ENCODE data around the gene CABLES2.

The CABLES2 gene

DNA sequence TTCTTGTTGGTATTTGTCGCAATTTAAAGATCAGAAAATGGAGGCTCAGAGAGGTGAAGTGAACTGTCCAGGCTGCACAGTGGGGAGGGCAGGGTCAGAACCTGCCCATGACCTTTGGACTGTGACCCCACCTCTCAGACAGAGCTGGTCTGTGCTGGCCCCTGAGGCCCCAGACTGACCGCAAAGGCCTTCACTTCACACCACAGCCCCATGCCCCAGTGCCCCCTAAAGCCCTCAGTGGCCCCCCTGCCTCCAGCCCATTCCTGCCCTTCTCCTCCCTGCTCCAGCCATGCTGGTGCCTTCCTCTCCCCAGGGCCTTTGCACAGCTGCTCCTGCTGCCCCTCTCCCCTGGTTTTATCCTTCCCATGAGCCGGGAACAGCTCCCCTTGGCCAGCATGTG is 29.6 kb upstream of the CABLES2 start:
- DNase-seq (ENCODE audit: low read depth): no peak
- in situ Hi-C loops (cut with HindIII; ENCODE audit: low sequenced_read_pairs): no loop called here
- TF ChIP-seq, protein P1, sequence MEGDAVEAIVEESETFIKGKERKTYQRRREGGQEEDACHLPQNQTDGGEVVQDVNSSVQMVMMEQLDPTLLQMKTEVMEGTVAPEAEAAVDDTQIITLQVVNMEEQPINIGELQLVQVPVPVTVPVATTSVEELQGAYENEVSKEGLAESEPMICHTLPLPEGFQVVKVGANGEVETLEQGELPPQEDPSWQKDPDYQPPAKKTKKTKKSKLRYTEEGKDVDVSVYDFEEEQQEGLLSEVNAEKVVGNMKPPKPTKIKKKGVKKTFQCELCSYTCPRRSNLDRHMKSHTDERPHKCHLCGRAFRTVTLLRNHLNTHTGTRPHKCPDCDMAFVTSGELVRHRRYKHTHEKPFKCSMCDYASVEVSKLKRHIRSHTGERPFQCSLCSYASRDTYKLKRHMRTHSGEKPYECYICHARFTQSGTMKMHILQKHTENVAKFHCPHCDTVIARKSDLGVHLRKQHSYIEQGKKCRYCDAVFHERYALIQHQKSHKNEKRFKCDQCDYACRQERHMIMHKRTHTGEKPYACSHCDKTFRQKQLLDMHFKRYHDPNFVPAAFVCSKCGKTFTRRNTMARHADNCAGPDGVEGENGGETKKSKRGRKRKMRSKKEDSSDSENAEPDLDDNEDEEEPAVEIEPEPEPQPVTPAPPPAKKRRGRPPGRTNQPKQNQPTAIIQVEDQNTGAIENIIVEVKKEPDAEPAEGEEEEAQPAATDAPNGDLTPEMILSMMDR (IDR thresholded peaks at IDR 0.05; ENCODE audit: low read depth, low read length, missing control alignments): no peak
- no peak overlapping the region for H3K4me3 ChIP-seq (ENCODE audit: low read depth, low read length)

DNA sequence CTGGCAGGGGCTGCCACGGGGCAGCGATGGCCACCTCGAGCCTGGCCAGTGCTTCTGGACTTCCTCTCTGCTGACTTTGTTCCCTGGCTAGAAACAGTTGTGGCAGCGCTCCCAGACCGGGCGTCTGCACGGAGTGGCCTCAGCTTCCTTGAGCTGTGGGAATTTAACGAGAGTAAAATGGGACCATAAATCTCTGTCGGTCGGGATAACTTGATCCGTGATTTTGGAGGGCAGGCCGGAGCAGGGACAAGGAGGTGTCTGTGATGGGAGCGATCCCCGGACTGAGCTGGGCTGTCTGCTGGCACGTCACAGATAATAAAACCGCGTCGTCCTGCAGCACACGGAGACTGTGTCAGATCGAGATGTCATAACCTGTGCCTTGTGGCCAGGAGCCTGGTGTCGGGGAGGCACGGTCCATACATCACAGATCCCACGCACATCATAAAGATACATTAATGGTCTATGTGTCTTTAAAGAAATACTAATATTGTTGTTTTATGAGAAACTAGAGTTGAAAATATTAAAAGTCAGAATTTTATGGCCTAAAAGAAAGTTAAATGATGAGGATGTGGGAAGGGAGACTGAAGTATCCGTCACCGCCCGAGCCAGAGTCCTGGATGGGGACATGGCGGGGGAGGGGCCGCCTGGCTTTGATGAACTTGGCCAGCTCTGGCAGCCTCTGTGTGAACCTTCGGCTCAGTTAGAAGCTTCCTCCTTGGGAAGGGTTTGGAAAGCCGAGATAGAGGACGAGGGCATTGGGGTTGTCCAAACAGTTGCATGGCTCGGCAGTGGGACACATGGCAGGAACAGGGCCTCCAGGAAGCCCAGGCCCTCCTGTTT is 26.8 kb upstream of the CABLES2 start:
- in situ Hi-C loops (cut with HindIII; ENCODE audit: low sequenced_read_pairs): loop anchor here (5.0 kb wide), 1 partner anchor 108 kb away; no protein-coding TSS in a partner anchor
- DNase-seq (ENCODE audit: low read depth): no peak
- TF ChIP-seq, protein P1 (IDR thresholded peaks at IDR 0.05; ENCODE audit: low read depth, low read length, missing control alignments): no peak
- H3K4me3 ChIP-seq (ENCODE audit: low read depth, low read length): no peak overlapping the region

DNA sequence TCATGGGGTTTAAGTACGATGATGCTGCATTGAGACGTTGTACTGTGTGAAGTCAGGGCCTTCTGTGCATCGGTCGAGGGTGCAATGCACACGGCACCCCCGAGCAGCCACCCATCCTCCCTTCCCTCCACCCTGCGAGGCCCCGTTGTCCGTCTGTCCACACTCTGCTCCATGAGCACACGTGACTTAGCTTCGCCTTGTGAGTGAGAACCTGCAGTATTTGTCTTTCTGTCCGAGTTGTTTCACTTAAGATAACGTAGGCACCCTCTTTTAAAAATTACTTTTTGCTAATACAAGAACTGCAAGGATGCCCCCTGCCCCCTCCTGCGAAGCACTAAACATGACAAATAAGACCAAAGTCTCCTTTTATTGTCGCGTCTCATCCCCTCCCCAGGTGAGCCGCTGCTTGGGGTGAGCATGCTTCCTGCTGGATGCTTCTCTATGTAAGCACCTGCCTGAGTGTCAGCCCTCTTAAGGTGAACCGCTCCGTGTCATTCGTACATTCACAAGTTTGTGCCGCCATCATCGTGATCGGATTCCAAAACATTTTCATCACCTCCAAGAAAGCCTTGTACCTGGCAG is 23.9 kb upstream of the CABLES2 start:
- in situ Hi-C loops (cut with HindIII; ENCODE audit: low sequenced_read_pairs): loop anchor here (5.0 kb wide), 1 partner anchor 111 kb away; no protein-coding TSS in a partner anchor
- DNase-seq (ENCODE audit: low read depth): no peak
- TF ChIP-seq, protein P1 (IDR thresholded peaks at IDR 0.05; ENCODE audit: low read depth, low read length, missing control alignments): no peak
- H3K4me3 ChIP-seq (ENCODE audit: low read depth, low read length): no peak overlapping the region

DNA sequence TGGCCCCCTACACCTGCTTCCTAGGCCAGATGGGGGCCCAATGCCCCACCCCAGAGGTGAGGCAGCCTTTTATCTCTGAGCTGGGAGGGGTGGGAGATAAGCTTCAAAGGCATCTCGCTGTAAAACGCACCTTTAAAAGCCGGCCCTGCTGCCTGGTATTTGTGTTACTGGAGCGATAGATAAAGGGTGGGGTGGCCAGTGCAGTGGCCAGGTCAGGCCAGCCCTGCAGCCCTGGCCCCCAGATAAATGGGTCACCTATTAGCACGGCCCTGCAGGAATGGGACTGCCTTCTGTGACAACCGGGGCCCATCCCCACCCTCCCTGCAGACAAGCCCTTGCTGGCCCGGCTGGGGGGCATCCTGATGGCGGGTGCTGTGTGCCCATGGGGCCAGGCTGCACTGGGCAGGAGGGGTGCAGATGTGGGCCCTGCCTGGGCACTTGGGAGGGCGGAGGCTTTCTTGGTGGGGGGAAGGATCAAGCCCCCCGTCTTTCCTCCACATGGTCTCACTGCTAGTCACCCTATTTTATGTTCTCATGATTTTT is 23.3 kb upstream of the CABLES2 start:
- no peak overlapping the region for H3K4me3 ChIP-seq (ENCODE audit: low read depth, low read length)
- TF ChIP-seq, protein P1 (IDR thresholded peaks at IDR 0.05; ENCODE audit: low read depth, low read length, missing control alignments): no peak
- in situ Hi-C loops (cut with HindIII; ENCODE audit: low sequenced_read_pairs): loop anchor here (5.0 kb wide), 1 partner anchor 112 kb away; no protein-coding TSS in a partner anchor

DNA sequence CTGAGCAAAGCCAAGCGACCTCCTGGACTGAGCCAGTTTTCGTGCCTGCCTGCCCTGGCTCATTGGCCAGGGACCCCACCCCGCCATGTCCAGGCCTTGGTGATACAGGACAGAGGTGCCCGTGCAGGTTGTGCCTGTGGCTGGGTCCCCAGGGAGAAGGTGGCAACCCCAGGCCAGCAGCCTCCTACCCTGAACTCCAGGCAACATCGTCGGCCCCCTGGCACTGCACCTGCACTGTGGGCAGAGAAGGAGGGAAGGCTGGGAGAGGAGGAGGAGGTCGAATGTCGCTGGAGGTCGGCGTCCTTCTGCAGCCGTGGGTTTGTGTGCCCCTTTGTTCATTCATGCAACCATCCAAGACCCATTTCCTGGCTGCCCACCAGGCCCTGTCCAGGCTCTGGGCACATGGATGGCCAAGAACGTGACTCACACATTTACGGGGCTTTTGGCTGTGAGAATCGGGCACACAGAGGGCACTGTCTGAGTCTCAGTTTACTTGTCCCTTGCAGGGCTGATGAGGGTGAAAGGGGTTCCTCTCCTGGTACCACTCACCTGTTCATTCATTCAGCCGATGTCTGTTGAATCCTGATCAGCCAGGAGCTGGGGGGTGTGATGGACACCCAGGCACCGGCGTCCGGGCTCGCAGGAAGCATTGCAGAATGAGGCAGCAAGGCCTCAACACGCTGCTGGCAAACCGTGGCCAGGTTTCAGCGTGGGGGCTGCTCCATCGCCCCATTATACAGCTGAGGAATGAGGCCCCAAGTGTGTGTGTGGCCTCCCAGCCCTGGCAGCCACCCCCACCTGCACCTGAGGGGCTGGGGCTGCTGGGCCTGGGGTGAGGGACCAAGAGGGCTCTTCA is 22.6 kb upstream of the CABLES2 start:
- TF ChIP-seq, protein P1 (IDR thresholded peaks at IDR 0.05; ENCODE audit: low read depth, low read length, missing control alignments): no peak
- H3K4me3 ChIP-seq (ENCODE audit: low read depth, low read length): no peak overlapping the region
- DNase-seq (ENCODE audit: low read depth): no peak
- in situ Hi-C loops (cut with HindIII; ENCODE audit: low sequenced_read_pairs): loop anchor here (5.0 kb wide), 1 partner anchor 113 kb away; no protein-coding TSS in a partner anchor

More for the DNA sequence above, 23.3 kb upstream of the CABLES2 start:
- DNase-seq (ENCODE audit: low read depth): no peak

All from astrocyte of the cerebellum (primary cell).